Measurements from ENCODE around the gene BARHL1. TPM values are rescaled to one million over a fixed set of nuclear protein-coding genes. Genes with fewer than 3 reads are reported as not detected.

BARHL1 gene
- total and polyA plus RNA-seq, 2 experiments from 2014 or later = not detected

GRCh38 chr9:132600326-132600984, 18.0 kb downstream of the BARHL1 start (continued):
- TF ChIP-seq, protein P1, sequence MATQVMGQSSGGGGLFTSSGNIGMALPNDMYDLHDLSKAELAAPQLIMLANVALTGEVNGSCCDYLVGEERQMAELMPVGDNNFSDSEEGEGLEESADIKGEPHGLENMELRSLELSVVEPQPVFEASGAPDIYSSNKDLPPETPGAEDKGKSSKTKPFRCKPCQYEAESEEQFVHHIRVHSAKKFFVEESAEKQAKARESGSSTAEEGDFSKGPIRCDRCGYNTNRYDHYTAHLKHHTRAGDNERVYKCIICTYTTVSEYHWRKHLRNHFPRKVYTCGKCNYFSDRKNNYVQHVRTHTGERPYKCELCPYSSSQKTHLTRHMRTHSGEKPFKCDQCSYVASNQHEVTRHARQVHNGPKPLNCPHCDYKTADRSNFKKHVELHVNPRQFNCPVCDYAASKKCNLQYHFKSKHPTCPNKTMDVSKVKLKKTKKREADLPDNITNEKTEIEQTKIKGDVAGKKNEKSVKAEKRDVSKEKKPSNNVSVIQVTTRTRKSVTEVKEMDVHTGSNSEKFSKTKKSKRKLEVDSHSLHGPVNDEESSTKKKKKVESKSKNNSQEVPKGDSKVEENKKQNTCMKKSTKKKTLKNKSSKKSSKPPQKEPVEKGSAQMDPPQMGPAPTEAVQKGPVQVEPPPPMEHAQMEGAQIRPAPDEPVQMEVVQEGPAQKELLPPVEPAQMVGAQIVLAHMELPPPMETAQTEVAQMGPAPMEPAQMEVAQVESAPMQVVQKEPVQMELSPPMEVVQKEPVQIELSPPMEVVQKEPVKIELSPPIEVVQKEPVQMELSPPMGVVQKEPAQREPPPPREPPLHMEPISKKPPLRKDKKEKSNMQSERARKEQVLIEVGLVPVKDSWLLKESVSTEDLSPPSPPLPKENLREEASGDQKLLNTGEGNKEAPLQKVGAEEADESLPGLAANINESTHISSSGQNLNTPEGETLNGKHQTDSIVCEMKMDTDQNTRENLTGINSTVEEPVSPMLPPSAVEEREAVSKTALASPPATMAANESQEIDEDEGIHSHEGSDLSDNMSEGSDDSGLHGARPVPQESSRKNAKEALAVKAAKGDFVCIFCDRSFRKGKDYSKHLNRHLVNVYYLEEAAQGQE (IDR thresholded peaks at IDR 0.05; ENCODE audit: unreplicated experiment) = no peak
- no peak for TF ChIP-seq ZNF462 (CRISPR knock-in tag; IDR thresholded peaks at IDR 0.05)

- Histone ChIP-seq H2AFZ (no peak overlapping the region), H3K27ac (ENCODE audit: low read depth) (no peak overlapping the region), H3K4me3 (no peak overlapping the region), H4K20me1 (replicated peaks; ENCODE audit: insufficient read depth) (peaks cover 10% of the 10 kb centered on the region; the same call in 1 of the 2 replicates), H3K27me3 (ENCODE audit: insufficient read depth) (no peaks in the 10 kb centered on the region), H3K4me2 (no peak overlapping the region), H3K9me2 (ENCODE audit: insufficient read depth) (no peaks in the 10 kb centered on the region), H3K4me1 (ENCODE audit: insufficient read depth) (no peaks in the 10 kb centered on the region), H3K36me3 (ENCODE audit: insufficient read depth) (no peaks in the 10 kb centered on the region; the same call in 1 of the 2 replicates), H3F3A (replicated peaks; ENCODE audit: low read depth) (no peaks in the 10 kb centered on the region), H3K79me2 (replicated peaks; ENCODE audit: insufficient read depth) (no peaks in the 10 kb centered on the region)
- H3K9me3 Mint-ChIP-seq = no peaks in the 10 kb centered on the region
- H3K4me1 Mint-ChIP-seq = peaks cover 9% of the 10 kb centered on the region; the same call in 2 of the 3 replicates
- no peak for ATAC-seq
- peaks cover 24% of the 10 kb centered on the region for H3K36me3 Mint-ChIP-seq (ENCODE audit: low read depth)
- peaks cover 8% of the 10 kb centered on the region for H3K27me3 Mint-ChIP-seq (ENCODE audit: insufficient read depth, low read depth, poor library complexity)
- H3K4me3 Mint-ChIP-seq = no peak overlapping the region
- H3K27ac Mint-ChIP-seq = 0 out of 2 replicates have a peak overlapping the region, but pooled peaks have one; percentile 1
- DNase-seq (ENCODE audit: low spot score) = no peak
- no peak for TF ChIP-seq JUNB (IDR thresholded peaks at IDR 0.05; ENCODE audit: unreplicated experiment)
- no peak for TF ChIP-seq ZNF114 (CRISPR knock-in tag; IDR thresholded peaks at IDR 0.05)
- TF ChIP-seq ETS1 (IDR thresholded peaks at IDR 0.05) = no peak
- TF ChIP-seq CTCF (conservative IDR thresholded peaks at IDR 0.05; ENCODE audit: low read depth in 2 of 2) = no peak
Observed at GRCh38 chr9:132602207-132602606, 19.8 kb downstream of the BARHL1 start.
